Stomach (tissue), 9 donors: ENCODE data around the gene DNAH10. TPM values are rescaled to one million over a fixed set of nuclear protein-coding genes. Genes with fewer than 3 reads are reported as not detected.

Source experiments
- DNase-seq, 2 donors: peaks; one replicate each; pipeline versions ENCODE4 v3.0.0 to v3.0.0-alpha.2; 2013 to 2019
- H3K27ac ChIP-seq, 5 donors: fragments of 200-600 bp in 4 of 5; sonication (generic) in 4 of 5; one replicate each; pipeline ENCODE4 v1.5.1; 2013 to 2019; ENCODE audit warnings: mild to moderate bottlenecking in 1 of 5, moderate library complexity in 1 of 5
- H3K27me3 ChIP-seq, 3 donors: fragments of 200-600 bp; sonication (generic); one replicate each; pipeline ENCODE4 v1.5.1; 2017 to 2019; ENCODE audit warnings: mixed run types in 1 of 3
- H3K36me3 ChIP-seq, 4 donors: fragments of 200-600 bp; sonication (generic); 1 replicate in 3 of 4; 2 replicates in 1 of 4; pipeline ENCODE4 v1.5.1; 2016 to 2019
- H3K4me1 ChIP-seq, 4 donors: fragments of 200-600 bp; sonication (generic); one replicate each; pipeline ENCODE4 v1.5.1; 2016 to 2019
- H3K4me3 ChIP-seq, 4 donors: fragments of 200-600 bp; sonication (generic) in 3 of 4; one replicate each; pipeline ENCODE4 v1.5.1; 2016 to 2019; ENCODE audit warnings: mild to moderate bottlenecking in 1 of 4
- H3K9me3 ChIP-seq, 4 donors: fragments of 200-600 bp; sonication (generic); one replicate each; pipeline ENCODE4 v1.5.1; 2016 to 2019
- EP300 ChIP-seq: sonication (generic); formaldehyde crosslinking; IDR thresholded peaks from one replicate; pipeline ENCODE4 v1.6.1; 2017; ENCODE audit warnings: antibody characterized with exemption
- POLR2A ChIP-seq, 4 donors: fragments of 450-650 bp; IDR thresholded peaks; one replicate each; pipeline ENCODE4 v1.6.1; 2016; ENCODE audit warnings: antibody characterized with exemption in 4 of 4, control low read depth in 2 of 4, mild to moderate bottlenecking in 1 of 4, moderate library complexity in 1 of 4
- POLR2AphosphoS5 ChIP-seq, 3 donors: sonication (generic); formaldehyde crosslinking; IDR thresholded peaks; one replicate each; pipeline ENCODE4 v1.6.1; 2016; ENCODE audit warnings: antibody characterized with exemption in 3 of 3
- WGBS, 5 donors: extraction: QIAGEN DNeasy Blood & Tissue Kit in 3 of 5; methylation state at CpG; one replicate each; pipeline versions ENCODE4 v1.1.5 to v1.1.7; 2013 to 2018; 5-methylcytosine and 5-hydroxymethylcytosine counted together
- intact Hi-C: fragments of 100-400 bp; cut with DNase I; formaldehyde crosslinking; loops from one replicate; pipeline ENCODE4 v1.15.1; 2023; ENCODE audit warnings: low total_unique reads
- polyA plus RNA-seq, 3 donors: library from polyadenylated mRNA; stranded (reverse); fragments of 200-250 nt; gene quantifications; one replicate each; pipeline ENCODE4 v1.2.3, GENCODE V29; 2013
- total RNA-seq, 5 donors: library from RNA; depleted of rRNA; stranded (reverse); fragments of >200 nt; gene quantifications; one replicate each; pipeline versions ENCODE4 v1.1.0 to v1.2.3, GENCODE V29; 2014 to 2016
- TF ChIP-seq, protein P1 (sequence below), 7 experiments: fragments of 450-650 bp in 4 of 7; fragments of 200-600 bp in 3 of 7; sonication (generic) in 3 of 7; IDR thresholded peaks; one replicate each; pipeline ENCODE4 v1.5.1; 2016 to 2019; ENCODE audit warnings: antibody characterized with exemption in 7 of 7, control low read depth in 2 of 7, mild to moderate bottlenecking in 1 of 7
- donor health status: healthy with polysubstance abuse.
- donor health status: Bipolar disorder and iron deficiency.
- donor health status: healthy.

Gene DNAH10
- total and polyA plus RNA-seq, 8 donors = under 0.01 to 0.92 (median 0.15) TPM; not detected in 3

DNA sequence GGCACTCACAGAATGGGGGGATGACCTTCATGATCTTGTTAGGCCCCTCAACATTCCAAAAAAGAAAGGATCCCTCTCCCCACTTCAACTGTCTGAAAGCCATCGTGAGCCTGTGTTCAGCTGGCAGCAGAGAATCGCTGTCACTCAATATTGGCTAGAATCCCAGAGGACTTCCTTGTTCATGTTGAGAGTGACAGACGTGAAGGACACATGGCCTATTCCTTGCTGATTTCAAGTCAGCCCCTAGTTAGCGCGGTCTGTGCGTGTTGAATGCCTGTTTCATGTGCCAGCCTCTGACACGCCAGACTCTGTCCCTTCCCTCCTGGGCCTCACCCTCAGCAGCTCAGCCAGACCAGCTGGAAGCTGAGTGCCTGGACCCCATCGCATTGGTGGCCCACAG, 43.1 kb downstream of the DNAH10 start:
- Histone ChIP-seq H3K9me3 (no peaks in the 10 kb centered on the region), H3K27me3 (peaks cover 0 to 7% (median 0%) of the 10 kb centered on the region in 3 donors), H3K4me1 (no peaks in the 10 kb centered on the region), H3K36me3 (no peaks in the 10 kb centered on the region), H3K27ac (no peak overlapping the region), H3K4me3 (no peak overlapping the region)
- 70 to 79% (median 75%) methylated on average over 8 of the region's 8 CpGs for WGBS, 5 donors
- no peak for DNase-seq
- intact Hi-C loops = no loop called here
- no peak for TF ChIP-seq POLR2AphosphoS5 (IDR thresholded peaks at IDR 0.05)
- TF ChIP-seq, protein P1, sequence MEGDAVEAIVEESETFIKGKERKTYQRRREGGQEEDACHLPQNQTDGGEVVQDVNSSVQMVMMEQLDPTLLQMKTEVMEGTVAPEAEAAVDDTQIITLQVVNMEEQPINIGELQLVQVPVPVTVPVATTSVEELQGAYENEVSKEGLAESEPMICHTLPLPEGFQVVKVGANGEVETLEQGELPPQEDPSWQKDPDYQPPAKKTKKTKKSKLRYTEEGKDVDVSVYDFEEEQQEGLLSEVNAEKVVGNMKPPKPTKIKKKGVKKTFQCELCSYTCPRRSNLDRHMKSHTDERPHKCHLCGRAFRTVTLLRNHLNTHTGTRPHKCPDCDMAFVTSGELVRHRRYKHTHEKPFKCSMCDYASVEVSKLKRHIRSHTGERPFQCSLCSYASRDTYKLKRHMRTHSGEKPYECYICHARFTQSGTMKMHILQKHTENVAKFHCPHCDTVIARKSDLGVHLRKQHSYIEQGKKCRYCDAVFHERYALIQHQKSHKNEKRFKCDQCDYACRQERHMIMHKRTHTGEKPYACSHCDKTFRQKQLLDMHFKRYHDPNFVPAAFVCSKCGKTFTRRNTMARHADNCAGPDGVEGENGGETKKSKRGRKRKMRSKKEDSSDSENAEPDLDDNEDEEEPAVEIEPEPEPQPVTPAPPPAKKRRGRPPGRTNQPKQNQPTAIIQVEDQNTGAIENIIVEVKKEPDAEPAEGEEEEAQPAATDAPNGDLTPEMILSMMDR (IDR thresholded peaks at IDR 0.05) = no peak
- TF ChIP-seq POLR2A (IDR thresholded peaks at IDR 0.05) = no peak
- TF ChIP-seq EP300 = no peak

DNA sequence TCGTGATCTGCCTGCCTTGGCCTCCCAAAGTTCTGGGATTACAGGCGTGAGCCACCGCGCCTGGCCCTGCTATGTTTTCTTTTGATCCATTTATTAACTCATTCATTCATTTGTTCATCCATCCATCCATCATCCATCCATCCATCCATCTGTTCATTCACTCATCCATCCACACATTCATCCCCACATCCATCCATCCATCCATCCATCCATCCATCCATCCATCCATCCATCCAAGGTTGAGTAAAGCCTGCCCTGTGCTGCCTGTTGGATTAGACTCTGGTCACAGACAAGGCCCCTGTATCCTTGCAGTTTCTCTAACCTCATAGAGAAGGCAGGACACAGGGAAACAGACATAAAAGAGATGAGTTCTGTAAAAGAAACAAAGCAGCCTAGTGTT, 44.9 kb downstream of the DNAH10 start:
- no peak overlapping the region for H3K27ac ChIP-seq
- intact Hi-C loops = no loop called here
- H3K4me3 ChIP-seq = no peak overlapping the region
- no peaks in the 10 kb centered on the region for H3K27me3 ChIP-seq
- H3K9me3 ChIP-seq = no peaks in the 10 kb centered on the region
- TF ChIP-seq POLR2A (IDR thresholded peaks at IDR 0.05) = no peak
- TF ChIP-seq, protein P1 (IDR thresholded peaks at IDR 0.05) = no peak
- TF ChIP-seq POLR2AphosphoS5 (IDR thresholded peaks at IDR 0.05) = no peak
- no peak for TF ChIP-seq EP300
- H3K36me3 ChIP-seq = no peaks in the 10 kb centered on the region
- no peaks in the 10 kb centered on the region for H3K4me1 ChIP-seq
- WGBS, 5 donors = 90 to 92% (median 91%) methylated on average over 4 of the region's 4 CpGs
- DNase-seq = no peak

DNA sequence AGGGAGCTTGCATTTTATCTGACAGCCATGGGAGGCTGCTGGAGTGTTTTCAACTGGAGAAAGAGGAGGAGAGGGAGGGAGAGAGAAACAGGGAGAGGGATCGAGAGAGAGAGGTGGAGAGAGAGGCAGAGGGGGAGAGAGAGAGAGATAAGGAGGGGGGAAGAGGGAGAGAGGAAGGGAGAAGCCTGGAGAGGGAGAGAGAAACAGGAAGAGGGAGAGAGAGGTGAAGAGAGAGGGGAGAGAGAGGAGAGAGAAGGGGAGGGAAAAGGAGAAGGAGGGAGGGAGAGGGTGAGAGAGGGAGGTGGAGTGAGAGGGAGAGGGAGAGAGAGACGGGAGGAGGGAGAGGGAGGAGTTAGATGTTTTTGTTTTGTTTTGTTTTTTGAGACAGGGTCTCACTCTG, 45.6 kb downstream of the DNAH10 start:
- Histone ChIP-seq H3K9me3 (no peaks in the 10 kb centered on the region), H3K4me1 (no peaks in the 10 kb centered on the region), H3K4me3 (no peak overlapping the region), H3K27ac (no peak overlapping the region), H3K36me3 (no peaks in the 10 kb centered on the region), H3K27me3 (no peaks in the 10 kb centered on the region)
- WGBS, 5 donors = 4 to 15% (median 7%) methylated on average over 2 of the region's 2 CpGs
- TF ChIP-seq POLR2A (IDR thresholded peaks at IDR 0.05) (no peak), EP300 (no peak), POLR2AphosphoS5 (IDR thresholded peaks at IDR 0.05) (no peak)
- TF ChIP-seq, protein P1 (IDR thresholded peaks at IDR 0.05) = no peak
- DNase-seq = peak in 1 of 2 donors; percentile 21
- intact Hi-C loops = no loop called here

DNA sequence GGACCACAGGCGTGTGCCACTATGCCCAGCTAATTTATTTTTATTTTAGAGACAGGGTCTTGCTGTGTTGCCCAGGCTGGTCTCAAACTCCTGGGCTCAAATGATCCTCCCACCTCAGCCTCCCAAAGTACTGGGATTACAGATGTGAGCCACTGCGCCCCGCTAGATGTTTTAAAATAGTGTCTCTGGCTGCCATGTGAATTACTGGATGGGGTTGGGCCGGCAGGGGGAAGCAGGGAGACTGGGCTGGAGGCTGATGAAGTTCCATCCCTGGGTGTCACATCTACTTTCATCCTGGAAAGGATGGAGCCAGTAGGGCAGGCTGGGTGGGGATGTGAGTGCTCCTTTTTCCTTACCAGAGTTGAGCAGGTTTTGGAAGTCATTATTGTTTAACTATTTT, 46.1 kb downstream of the DNAH10 start:
- Histone ChIP-seq H3K27ac (no peak overlapping the region), H3K4me1 (no peaks in the 10 kb centered on the region), H3K9me3 (no peaks in the 10 kb centered on the region), H3K27me3 (no peaks in the 10 kb centered on the region), H3K36me3 (no peaks in the 10 kb centered on the region), H3K4me3 (no peak overlapping the region)
- DNase-seq = no peak
- 56 to 76% (median 64%) methylated on average over 4 of the region's 4 CpGs for WGBS, 5 donors
- intact Hi-C loops = no loop called here
- TF ChIP-seq POLR2A (IDR thresholded peaks at IDR 0.05) (no peak), EP300 (no peak), POLR2AphosphoS5 (IDR thresholded peaks at IDR 0.05) (no peak)
- TF ChIP-seq, protein P1 (IDR thresholded peaks at IDR 0.05) = no peak
